SK-N-MC (cell line): ENCODE results near the gene CLEC4M.

Source experiments
- DNase-seq: peaks from one replicate; pipeline ENCODE4 v3.0.0-alpha.2; 2011; ENCODE audit warnings: low read depth, low spot score
- H3K27ac ChIP-seq: fragments of 200-600 bp; sonication (generic); 2 replicates; pipeline ENCODE4 v1.5.1; 2016; ENCODE audit warnings: mixed run types
- H3K36me3 ChIP-seq: fragments of 200-600 bp; sonication (generic); 2 replicates; pipeline ENCODE4 v1.6.1; 2017; ENCODE audit warnings: antibody characterized with exemption, low read length, mixed read lengths; ENCODE audit not compliant: insufficient read depth
- H3K4me3 ChIP-seq: fragments of 200-600 bp; sonication (generic); 2 replicates; pipeline ENCODE4 v1.5.1; 2016
- H3K9ac ChIP-seq: fragments of 200-600 bp; sonication (generic); 2 replicates; pipeline ENCODE4 v1.8.0; 2017; ENCODE audit warnings: mixed run types, mixed read lengths; ENCODE audit not compliant: insufficient read length
- H3K9me3 ChIP-seq: fragments of 200-600 bp; sonication (generic); 2 replicates; pipeline ENCODE4 v1.6.1; 2017; ENCODE audit warnings: low read depth, mild to moderate bottlenecking, antibody characterized with exemption, low read length, moderate library complexity, mixed read lengths
- EZH2 ChIP-seq: fragments of 200-600 bp; sonication (generic); IDR thresholded peaks from one replicate; pipeline ENCODE4 v1.6.1; 2017; ENCODE audit warnings: antibody characterized with exemption
- FOXP2 ChIP-seq: optimal IDR thresholded peaks from 2 replicates; pipeline ENCODE3; 2011; ENCODE audit warnings: mild to moderate bottlenecking, moderate library complexity; ENCODE audit not compliant: insufficient read depth; ENCODE audit errors: extremely low read length, control extremely low read depth
- POLR2AphosphoS5 ChIP-seq: IDR thresholded peaks from 2 replicates; pipeline ENCODE4 v1.6.1; 2012; ENCODE audit warnings: mild to moderate bottlenecking, low read depth, low read length, borderline replicate concordance

The CLEC4M gene

GRCh38 chr19:7762719-7763293 is at the start of gene CLEC4M:
Gene CLEC4M, plus strand, starts transcription at chr19:7763243. Its CDS starts 24 bp downstream, at chr19:7763267.
- Histone ChIP-seq H3K36me3 (no peaks in the 10 kb centered on the region), H3K27ac (no peak within 1 kb of the TSS), H3K9me3 (0 out of 2 replicates have a peak, but pooled peaks cover 5% of the 10 kb centered on the region), H3K4me3 (no peak within 1 kb of the TSS), H3K9ac (no peak within 1 kb of the TSS)
- DNase-seq, result no peak
- TF ChIP-seq EZH2, result no peak
- TF ChIP-seq POLR2AphosphoS5, result no peak

- Histone ChIP-seq H3K9ac (no peak overlapping the region), H3K27ac (no peak overlapping the region), H3K36me3 (no peaks in the 10 kb centered on the region), H3K9me3 (no peaks in the 10 kb centered on the region), H3K4me3 (no peak overlapping the region)
- TF ChIP-seq EZH2 (no peak), FOXP2 (no peak), POLR2AphosphoS5 (no peak)
- DNase-seq, result no peak
These were observed 47.4 kb upstream of the CLEC4M start for GRCh38 chr19:7715671-7716070.

- Histone ChIP-seq H3K27ac (no peak overlapping the region), H3K36me3 (no peaks in the 10 kb centered on the region), H3K9me3 (no peaks in the 10 kb centered on the region), H3K4me3 (no peak overlapping the region), H3K9ac (no peak overlapping the region)
- DNase-seq, result no peak
- no peak for TF ChIP-seq POLR2AphosphoS5
- TF ChIP-seq EZH2, result no peak
- TF ChIP-seq FOXP2, result no peak
These were observed 46.3 kb upstream of the CLEC4M start for GRCh38 chr19:7716762-7717161.

- Histone ChIP-seq H3K9me3 (no peaks in the 10 kb centered on the region), H3K9ac (no peak overlapping the region), H3K4me3 (no peak overlapping the region), H3K27ac (no peak overlapping the region), H3K36me3 (no peaks in the 10 kb centered on the region)
- no peak for TF ChIP-seq POLR2AphosphoS5
- no peak for TF ChIP-seq EZH2
- no peak for TF ChIP-seq FOXP2
- DNase-seq, result no peak
These were observed 44.4 kb upstream of the CLEC4M start for GRCh38 chr19:7718668-7719067.

- Histone ChIP-seq H3K36me3 (no peaks in the 10 kb centered on the region), H3K27ac (no peak overlapping the region), H3K9ac (no peak overlapping the region), H3K9me3 (no peaks in the 10 kb centered on the region), H3K4me3 (no peak overlapping the region)
- DNase-seq, result no peak
- TF ChIP-seq FOXP2 (no peak), POLR2AphosphoS5 (no peak), EZH2 (no peak)
These were observed 42.7 kb upstream of the CLEC4M start for GRCh38 chr19:7720351-7720750.

GRCh38 chr19:7722231-7722651 is 40.8 kb upstream of the CLEC4M start:
- Histone ChIP-seq H3K4me3 (no peak overlapping the region), H3K9ac (no peak overlapping the region), H3K27ac (no peak overlapping the region), H3K9me3 (no peaks in the 10 kb centered on the region), H3K36me3 (no peaks in the 10 kb centered on the region)
- TF ChIP-seq POLR2AphosphoS5 (no peak), FOXP2 (no peak), EZH2 (no peak)
- no peak for DNase-seq

GRCh38 chr19:7725791-7726190 is 37.3 kb upstream of the CLEC4M start:
- TF ChIP-seq POLR2AphosphoS5 (no peak), EZH2 (no peak), FOXP2 (no peak)
- no peaks in the 10 kb centered on the region for H3K9me3 ChIP-seq
- DNase-seq, result no peak
- no peak overlapping the region for H3K27ac ChIP-seq
- no peaks in the 10 kb centered on the region for H3K36me3 ChIP-seq
- H3K4me3 ChIP-seq, result no peak overlapping the region
- H3K9ac ChIP-seq, result no peak overlapping the region

GRCh38 chr19:7729211-7729610 is 33.8 kb upstream of the CLEC4M start:
- Histone ChIP-seq H3K36me3 (no peaks in the 10 kb centered on the region), H3K4me3 (no peak overlapping the region), H3K9me3 (no peaks in the 10 kb centered on the region), H3K27ac (no peak overlapping the region), H3K9ac (no peak overlapping the region)
- TF ChIP-seq EZH2 (no peak), FOXP2 (no peak), POLR2AphosphoS5 (no peak)
- no peak for DNase-seq

GRCh38 chr19:7729831-7730285 is 33.2 kb upstream of the CLEC4M start:
- Histone ChIP-seq H3K4me3 (no peak overlapping the region), H3K27ac (no peak overlapping the region), H3K36me3 (no peaks in the 10 kb centered on the region), H3K9me3 (no peaks in the 10 kb centered on the region), H3K9ac (no peak overlapping the region)
- TF ChIP-seq EZH2, result no peak
- TF ChIP-seq FOXP2, result no peak
- TF ChIP-seq POLR2AphosphoS5, result no peak
- no peak for DNase-seq
